Gastrocnemius medialis (tissue), 4 donors: Measurements from ENCODE around the gene AK2. TPM values are rescaled to one million over a fixed set of nuclear protein-coding genes. Genes with fewer than 3 reads are reported as not detected.

ENCODE experiments used
- ATAC-seq, 2 donors: fragments of 150-250 bp; one replicate each; pipeline ENCODE4 v1.9.1; 2016
- DNase-seq, 2 donors: peaks; one replicate each; pipeline ENCODE4 v3.0.0-alpha.2; 2019
- H3K27ac ChIP-seq, 4 donors: fragments of 200-600 bp; sonication (generic); 1 replicate in 1 of 4; 2 replicates in 3 of 4; pipeline ENCODE4 v1.5.1; 2016 to 2018; ENCODE audit warnings: mild to moderate bottlenecking in 2 of 4, moderate library complexity in 1 of 4
- H3K27me3 ChIP-seq, 3 donors: fragments of 200-600 bp; sonication (generic) in 2 of 3; 1 replicate in 1 of 3; 2 replicates in 2 of 3; pipeline versions ENCODE4 v1.5.1 to v1.6.0; 2016 to 2019; ENCODE audit warnings: mild to moderate bottlenecking in 1 of 3, moderate library complexity in 1 of 3
- H3K36me3 ChIP-seq, 2 donors: fragments of 200-600 bp; sonication (generic) in 1 of 2; one replicate each; pipeline ENCODE4 v1.5.1; 2017 to 2018
- H3K4me1 ChIP-seq, 2 donors: fragments of 200-600 bp; sonication (generic) in 1 of 2; one replicate each; pipeline ENCODE4 v1.5.1; 2016 to 2017; ENCODE audit warnings: mild to moderate bottlenecking in 2 of 2
- H3K4me3 ChIP-seq, 4 donors: fragments of 200-600 bp; sonication (generic) in 3 of 4; 1 replicate in 1 of 4; 2 replicates in 3 of 4; pipeline ENCODE4 v1.5.1; 2016 to 2019; ENCODE audit warnings: mild to moderate bottlenecking in 2 of 4
- H3K9me3 ChIP-seq, 3 donors: fragments of 200-600 bp; sonication (generic) in 2 of 3; 1 replicate in 1 of 3; 2 replicates in 2 of 3; pipeline ENCODE4 v1.5.1; 2016 to 2019
- POLR2A ChIP-seq, 2 donors: fragments of 450-650 bp; IDR thresholded peaks; one replicate each; pipeline ENCODE4 v1.6.1; 2017; ENCODE audit warnings: antibody characterized with exemption in 2 of 2, mild to moderate bottlenecking in 2 of 2, moderate library complexity in 2 of 2
- in situ Hi-C, 4 donors: fragments of 200-750 bp; cut with MboI; loops; one replicate each; pipeline versions ENCODE4 v1.15.0 to v1.8.0; 2017; ENCODE audit warnings: low sequenced_read_pairs in 4 of 4
- intact Hi-C: fragments of 100-400 bp; cut with DNase I; formaldehyde crosslinking; loops from one replicate; pipeline ENCODE4 v1.15.1; 2023; ENCODE audit warnings: low total_unique reads
- total RNA-seq, 4 donors: library from RNA; depleted of rRNA; stranded (reverse); fragments of >200 nt; gene quantifications; one replicate each; pipeline versions ENCODE4 v1.1.0 to v1.2.3, GENCODE V29; 2016
- TF ChIP-seq, protein P1 (sequence below), 5 experiments: fragments of 450-650 bp in 3 of 5; fragments of 200-600 bp in 2 of 5; sonication (generic) in 2 of 5; IDR thresholded peaks in 4 of 5; conservative IDR thresholded peaks in 1 of 5; 1 replicate in 4 of 5; 2 replicates in 1 of 5; pipeline ENCODE4 v1.5.1; 2016 to 2019; ENCODE audit warnings: antibody characterized with exemption in 5 of 5, mild to moderate bottlenecking in 3 of 5, moderate library complexity in 3 of 5

The AK2 gene
- total RNA-seq, 4 donors from 2014 or later = 125 to 261 (median 152) TPM

DNA sequence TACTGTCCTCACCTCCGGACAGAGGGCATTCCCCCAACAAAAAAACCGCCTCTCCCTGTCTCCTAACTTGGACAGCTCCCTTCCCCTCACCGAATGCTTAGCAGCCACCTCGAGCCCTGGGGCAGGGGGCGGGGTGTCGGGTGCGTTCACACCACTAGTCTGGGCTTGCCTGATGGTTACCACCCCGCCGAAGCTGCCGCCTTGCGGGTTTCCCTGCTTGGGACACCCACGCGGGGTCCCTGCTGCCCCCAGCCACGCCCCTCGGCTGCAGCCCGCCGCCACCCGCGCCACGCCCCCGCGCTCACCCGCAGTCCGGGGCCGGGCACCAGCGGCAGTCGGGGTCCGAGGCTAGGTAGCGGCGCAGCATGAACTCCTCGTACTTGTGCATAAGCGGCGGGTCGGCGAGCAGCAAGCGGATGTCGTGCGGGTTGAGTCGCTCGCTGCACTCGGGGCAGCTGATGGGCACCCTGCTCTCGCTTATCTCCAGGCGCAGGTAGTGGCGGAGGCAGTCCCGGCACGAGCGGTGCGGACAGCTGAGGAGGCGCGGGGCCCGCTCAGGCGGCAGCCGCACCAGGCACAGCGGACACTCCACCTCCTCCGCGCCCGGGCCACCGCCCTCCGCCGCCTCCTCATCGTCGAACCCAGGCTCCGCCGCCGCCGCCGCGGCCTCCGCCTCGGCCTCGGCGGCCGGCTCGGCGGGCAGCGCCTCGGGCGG lies 72.8 kb downstream of the AK2 start:
- Histone ChIP-seq H3K36me3 (no peaks in the 10 kb centered on the region), H3K27me3 (peaks cover 0 to 6% (median 0%) of the 10 kb centered on the region in 3 donors), H3K27ac (peak overlapping the region; percentile 70 to 92 (median 82)), H3K4me1 (peaks cover 22 to 29% of the 10 kb centered on the region in 2 donors), H3K9me3 (peaks cover 0 to 2% (median 0%) of the 10 kb centered on the region in 3 donors), H3K4me3 (peak overlapping the region; percentile 66 to 85 (median 72))
- in situ Hi-C loops = no loop called here
- ATAC-seq (peak; percentile 19 to 30), DNase-seq (peak; percentile 27 to 47)
- TF ChIP-seq, protein P1, sequence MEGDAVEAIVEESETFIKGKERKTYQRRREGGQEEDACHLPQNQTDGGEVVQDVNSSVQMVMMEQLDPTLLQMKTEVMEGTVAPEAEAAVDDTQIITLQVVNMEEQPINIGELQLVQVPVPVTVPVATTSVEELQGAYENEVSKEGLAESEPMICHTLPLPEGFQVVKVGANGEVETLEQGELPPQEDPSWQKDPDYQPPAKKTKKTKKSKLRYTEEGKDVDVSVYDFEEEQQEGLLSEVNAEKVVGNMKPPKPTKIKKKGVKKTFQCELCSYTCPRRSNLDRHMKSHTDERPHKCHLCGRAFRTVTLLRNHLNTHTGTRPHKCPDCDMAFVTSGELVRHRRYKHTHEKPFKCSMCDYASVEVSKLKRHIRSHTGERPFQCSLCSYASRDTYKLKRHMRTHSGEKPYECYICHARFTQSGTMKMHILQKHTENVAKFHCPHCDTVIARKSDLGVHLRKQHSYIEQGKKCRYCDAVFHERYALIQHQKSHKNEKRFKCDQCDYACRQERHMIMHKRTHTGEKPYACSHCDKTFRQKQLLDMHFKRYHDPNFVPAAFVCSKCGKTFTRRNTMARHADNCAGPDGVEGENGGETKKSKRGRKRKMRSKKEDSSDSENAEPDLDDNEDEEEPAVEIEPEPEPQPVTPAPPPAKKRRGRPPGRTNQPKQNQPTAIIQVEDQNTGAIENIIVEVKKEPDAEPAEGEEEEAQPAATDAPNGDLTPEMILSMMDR (IDR thresholded peaks at IDR 0.05 in 4 of 5, conservative IDR thresholded peaks at IDR 0.05 in 1 of 5) = no peak
- TF ChIP-seq POLR2A (IDR thresholded peaks at IDR 0.05) = no peak
- intact Hi-C loops = loop anchor here (1.0 to 5.0 kb wide), 3 partner anchors 43 to 91 kb away; partner anchors contain the start of gene AK2

DNA sequence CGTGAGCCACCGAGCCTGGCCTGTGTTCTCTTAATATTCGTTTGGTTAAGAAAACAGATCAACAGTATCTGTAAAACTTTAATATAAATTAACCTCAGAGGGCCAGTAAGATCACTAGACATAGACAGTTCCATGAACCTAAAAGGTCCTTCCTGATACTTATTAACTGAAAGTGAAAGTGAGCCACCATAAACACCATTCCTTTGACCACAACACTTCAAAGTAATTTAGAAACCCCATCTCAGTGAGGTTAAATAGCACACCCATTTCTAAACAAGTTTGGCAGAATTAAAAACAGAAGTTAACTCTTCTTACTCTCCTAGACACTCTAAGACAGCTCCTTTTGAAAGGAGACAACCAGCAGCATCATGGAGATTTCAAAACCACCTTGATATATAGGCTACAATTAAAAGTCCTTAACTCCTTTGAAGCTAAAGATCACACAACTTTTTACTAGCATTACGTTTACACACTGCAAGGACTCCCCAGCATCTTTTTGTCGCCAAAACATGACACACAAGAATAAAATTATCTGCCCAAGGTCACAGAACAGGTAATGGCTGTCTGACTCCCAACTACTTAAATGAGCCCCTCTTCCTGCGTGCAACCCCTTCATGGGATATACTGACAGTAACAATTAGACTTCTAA lies 74.3 kb downstream of the AK2 start:
- Histone ChIP-seq H3K27me3 (peaks cover 0 to 3% (median 0%) of the 10 kb centered on the region in 3 donors), H3K4me1 (peaks cover 22 to 29% of the 10 kb centered on the region in 2 donors), H3K27ac (peak overlapping the region in 1 of 4 donors; percentile 36), H3K4me3 (peak overlapping the region; percentile 66 to 85 (median 72)), H3K36me3 (no peaks in the 10 kb centered on the region), H3K9me3 (peaks cover 0 to 2% (median 0%) of the 10 kb centered on the region in 3 donors)
- ATAC-seq = no peak
- intact Hi-C loops = loop anchor here (5.0 kb wide), 2 partner anchors 45 to 75 kb away; partner anchors contain the start of gene AK2
- in situ Hi-C loops = no loop called here
- TF ChIP-seq, protein P1 (IDR thresholded peaks at IDR 0.05 in 4 of 5, conservative IDR thresholded peaks at IDR 0.05 in 1 of 5) = no peak
- no peak for TF ChIP-seq POLR2A (IDR thresholded peaks at IDR 0.05)
- DNase-seq = no peak

DNA sequence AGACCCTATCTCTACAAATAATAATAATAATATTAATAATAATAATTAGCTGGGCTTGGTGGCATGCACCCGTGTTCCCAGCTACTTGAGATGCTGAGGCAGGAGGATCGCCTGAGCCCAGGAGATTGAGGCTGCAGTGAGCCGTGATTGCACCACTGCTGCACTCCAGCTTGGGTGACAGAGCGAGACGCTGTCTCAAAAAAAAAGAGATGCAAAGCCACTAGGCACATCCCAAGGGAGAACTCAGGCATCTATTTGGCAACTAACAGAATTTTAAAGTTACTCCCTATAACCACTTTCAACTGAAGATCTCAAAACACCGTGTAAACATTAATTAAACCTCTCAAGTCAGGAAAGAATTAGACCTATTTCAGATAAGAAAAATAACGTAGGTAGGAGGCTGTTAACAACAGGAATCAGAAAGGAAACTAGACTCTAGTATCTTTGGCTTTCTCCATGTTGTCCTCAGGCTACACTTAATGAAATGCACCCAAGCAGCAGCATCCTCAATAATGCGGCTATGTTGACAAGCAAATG lies 75.8 kb downstream of the AK2 start:
- ATAC-seq (no peak), DNase-seq (no peak)
- in situ Hi-C loops = no loop called here
- Histone ChIP-seq H3K27ac (no peak overlapping the region), H3K4me1 (peaks cover 22 to 29% of the 10 kb centered on the region in 2 donors), H3K9me3 (peaks cover 0 to 2% (median 0%) of the 10 kb centered on the region in 3 donors), H3K36me3 (no peaks in the 10 kb centered on the region), H3K27me3 (peaks cover 0 to 3% (median 0%) of the 10 kb centered on the region in 3 donors), H3K4me3 (no peak overlapping the region)
- TF ChIP-seq, protein P1 (IDR thresholded peaks at IDR 0.05 in 4 of 5, conservative IDR thresholded peaks at IDR 0.05 in 1 of 5) = no peak
- no peak for TF ChIP-seq POLR2A (IDR thresholded peaks at IDR 0.05)
- intact Hi-C loops = loop anchor here (5.0 kb wide), 2 partner anchors 46 to 76 kb away; partner anchors contain the start of gene AK2

DNA sequence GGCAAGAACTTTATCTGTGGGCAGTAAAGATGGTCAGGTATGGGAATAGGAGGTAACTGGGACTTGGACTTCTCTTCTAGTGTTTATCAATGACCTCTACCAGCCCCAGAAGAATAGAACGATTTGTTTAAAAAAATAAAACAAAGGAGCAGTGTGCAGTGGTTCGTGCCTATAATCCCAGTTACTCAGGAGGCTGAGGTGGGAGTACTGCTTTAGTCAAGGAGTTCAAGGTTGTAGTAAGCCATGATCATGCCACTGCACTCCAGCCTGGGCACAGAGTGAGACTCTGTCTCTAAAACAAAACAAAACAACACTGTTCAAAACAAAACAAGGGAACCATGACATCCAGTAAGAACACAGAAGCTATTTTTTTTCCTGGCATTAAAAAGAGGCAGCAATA lies 76.3 kb downstream of the AK2 start:
- intact Hi-C loops = loop anchor here (5.0 kb wide), 2 partner anchors 47 to 77 kb away; partner anchors contain the start of gene AK2

More for the DNA sequence above, 76.3 kb downstream of the AK2 start:
- in situ Hi-C loops = no loop called here
- Histone ChIP-seq H3K27me3 (peaks cover 0 to 2% (median 0%) of the 10 kb centered on the region in 3 donors), H3K4me3 (no peak overlapping the region), H3K9me3 (no peaks in the 10 kb centered on the region), H3K4me1 (peaks cover 22 to 29% of the 10 kb centered on the region in 2 donors), H3K27ac (no peak overlapping the region), H3K36me3 (no peaks in the 10 kb centered on the region)
- TF ChIP-seq, protein P1 (IDR thresholded peaks at IDR 0.05 in 4 of 5, conservative IDR thresholded peaks at IDR 0.05 in 1 of 5) = no peak
- TF ChIP-seq POLR2A (IDR thresholded peaks at IDR 0.05) = no peak
- DNase-seq (no peak), ATAC-seq (no peak)
